ENCODE results near the gene ARL6IP4. TPM values are rescaled to one million over a fixed set of nuclear protein-coding genes. Genes with fewer than 3 reads are reported as not detected.

Gene ARL6IP4
- total RNA-seq, 1 donor from 2014 or later: 163 TPM

GRCh38 chr12:122994781-122995502 is 14.5 kb downstream of the ARL6IP4 start:
- peaks cover 4% of the 10 kb centered on the region for H3K4me1 Mint-ChIP-seq
- no peak overlapping the region for H3K4me3 Mint-ChIP-seq
- H3K36me3 Mint-ChIP-seq (ENCODE audit: low read depth): peaks cover 2% of the 10 kb centered on the region
- POLR2A ChIA-PET: no interaction called here
- CTCF ChIA-PET: no interaction called here
- TF ChIP-seq, protein P1, sequence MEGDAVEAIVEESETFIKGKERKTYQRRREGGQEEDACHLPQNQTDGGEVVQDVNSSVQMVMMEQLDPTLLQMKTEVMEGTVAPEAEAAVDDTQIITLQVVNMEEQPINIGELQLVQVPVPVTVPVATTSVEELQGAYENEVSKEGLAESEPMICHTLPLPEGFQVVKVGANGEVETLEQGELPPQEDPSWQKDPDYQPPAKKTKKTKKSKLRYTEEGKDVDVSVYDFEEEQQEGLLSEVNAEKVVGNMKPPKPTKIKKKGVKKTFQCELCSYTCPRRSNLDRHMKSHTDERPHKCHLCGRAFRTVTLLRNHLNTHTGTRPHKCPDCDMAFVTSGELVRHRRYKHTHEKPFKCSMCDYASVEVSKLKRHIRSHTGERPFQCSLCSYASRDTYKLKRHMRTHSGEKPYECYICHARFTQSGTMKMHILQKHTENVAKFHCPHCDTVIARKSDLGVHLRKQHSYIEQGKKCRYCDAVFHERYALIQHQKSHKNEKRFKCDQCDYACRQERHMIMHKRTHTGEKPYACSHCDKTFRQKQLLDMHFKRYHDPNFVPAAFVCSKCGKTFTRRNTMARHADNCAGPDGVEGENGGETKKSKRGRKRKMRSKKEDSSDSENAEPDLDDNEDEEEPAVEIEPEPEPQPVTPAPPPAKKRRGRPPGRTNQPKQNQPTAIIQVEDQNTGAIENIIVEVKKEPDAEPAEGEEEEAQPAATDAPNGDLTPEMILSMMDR (IDR thresholded peaks at IDR 0.05): no peak
- no peak for ATAC-seq (ENCODE audit: low read depth)
- intact Hi-C loops (cut with micrococcal nuclease): no loop called here
- no peaks in the 10 kb centered on the region for H3K9me3 Mint-ChIP-seq
- no peaks in the 10 kb centered on the region for H3K27me3 Mint-ChIP-seq
- no peak overlapping the region for H3K27ac Mint-ChIP-seq
- DNase-seq: no peak

- intact Hi-C loops (cut with micrococcal nuclease): no loop called here
- Mint-ChIP-seq H3K36me3 (ENCODE audit: low read depth) (peaks cover 2% of the 10 kb centered on the region), H3K4me1 (peaks cover 4% of the 10 kb centered on the region), H3K27me3 (no peaks in the 10 kb centered on the region), H3K27ac (no peak overlapping the region), H3K9me3 (no peaks in the 10 kb centered on the region), H3K4me3 (no peak overlapping the region)
- CTCF ChIA-PET: no interaction called here
- TF ChIP-seq, protein P1 (IDR thresholded peaks at IDR 0.05): no peak
- DNase-seq (no peak), ATAC-seq (ENCODE audit: low read depth) (no peak)
- POLR2A ChIA-PET: no interaction called here
Observed at GRCh38 chr12:122995503-122996187, 15.2 kb downstream of the ARL6IP4 start.

DNA sequence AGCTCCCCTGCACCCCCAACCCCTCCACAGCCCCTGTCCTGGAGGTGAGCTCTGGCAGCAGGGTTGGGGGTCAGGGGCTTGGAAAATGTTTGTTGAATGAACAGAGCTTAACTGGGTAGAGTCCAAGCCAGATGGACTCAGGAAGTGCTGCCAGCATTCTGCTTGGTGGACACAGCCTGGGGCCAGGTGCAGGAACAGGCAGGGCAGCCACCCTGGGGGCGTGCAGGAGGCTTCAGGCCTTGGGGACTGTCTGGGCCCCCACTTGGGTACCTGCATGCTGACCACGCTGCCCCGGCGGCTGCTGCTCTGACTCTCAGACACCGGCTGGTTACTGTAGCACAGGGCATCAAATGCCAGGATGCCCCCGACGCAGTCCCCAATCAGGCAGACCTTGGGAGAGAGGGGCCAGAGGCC is 15.7 kb downstream of the ARL6IP4 start:
- Mint-ChIP-seq H3K36me3 (ENCODE audit: low read depth) (peaks cover 2% of the 10 kb centered on the region), H3K27me3 (no peaks in the 10 kb centered on the region), H3K27ac (no peak overlapping the region), H3K4me1 (peaks cover 4% of the 10 kb centered on the region), H3K9me3 (no peaks in the 10 kb centered on the region), H3K4me3 (no peak overlapping the region)
- ChIA-PET POLR2A (no interaction called here), CTCF (no interaction called here)
- no peak for DNase-seq
- no peak for ATAC-seq (ENCODE audit: low read depth)
- intact Hi-C loops (cut with micrococcal nuclease): no loop called here
- TF ChIP-seq, protein P1 (IDR thresholded peaks at IDR 0.05): no peak

DNA sequence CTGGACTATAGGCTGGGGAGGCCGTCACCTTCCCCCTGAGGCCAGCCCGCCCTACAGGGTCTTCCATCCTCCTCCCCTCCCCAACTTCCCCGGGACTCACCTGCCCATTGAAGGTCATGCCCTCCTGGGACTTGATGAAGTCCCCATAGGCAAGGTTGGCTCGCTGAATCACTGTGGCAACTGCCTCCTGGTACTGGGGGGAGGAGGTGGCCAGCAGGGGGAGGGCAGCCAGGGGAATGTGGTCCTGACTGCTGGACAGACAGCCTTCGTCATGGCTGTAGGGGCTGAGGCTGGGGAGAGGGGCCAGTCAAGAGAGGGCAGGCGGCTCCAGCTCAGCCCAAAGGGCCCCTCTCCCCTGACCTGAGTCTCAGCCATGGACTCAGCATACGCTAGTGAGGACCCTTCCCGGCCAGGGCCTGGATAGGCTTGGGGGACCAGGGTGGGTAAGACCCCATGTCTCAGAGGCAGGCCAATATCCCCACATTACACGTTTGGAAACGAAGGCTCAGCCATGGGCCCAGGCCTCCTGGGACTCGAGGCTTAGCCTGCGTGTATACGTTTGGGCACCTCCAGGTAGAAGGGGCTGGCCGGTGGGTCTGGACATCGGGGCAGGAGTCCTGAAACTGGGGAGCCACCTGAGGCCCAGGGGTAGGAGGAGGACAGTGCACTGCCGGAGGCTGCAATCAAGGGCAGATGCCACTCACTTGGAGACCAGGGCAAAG is 16.3 kb downstream of the ARL6IP4 start:
- DNase-seq (no peak), ATAC-seq (ENCODE audit: low read depth) (no peak)
- ChIA-PET CTCF (no interaction called here), POLR2A (no interaction called here)
- H3K36me3 Mint-ChIP-seq (ENCODE audit: low read depth): peaks cover 2% of the 10 kb centered on the region
- no peaks in the 10 kb centered on the region for H3K27me3 Mint-ChIP-seq
- TF ChIP-seq, protein P1 (IDR thresholded peaks at IDR 0.05): no peak
- intact Hi-C loops (cut with micrococcal nuclease): no loop called here
- H3K9me3 Mint-ChIP-seq: no peaks in the 10 kb centered on the region
- H3K4me3 Mint-ChIP-seq: no peak overlapping the region
- no peak overlapping the region for H3K27ac Mint-ChIP-seq
- peaks cover 4% of the 10 kb centered on the region for H3K4me1 Mint-ChIP-seq
